HepG2 (cell line): ENCODE measurements around the gene IRAK4. TPM values are rescaled to one million over a fixed set of nuclear protein-coding genes. Genes with fewer than 3 reads are reported as not detected.

Source experiments
- E2F1 ChIP-seq: sonication (generic); formaldehyde crosslinking; IDR thresholded peaks from 2 replicates; pipeline ENCODE4 v1.5.0; 2020; ENCODE audit warnings: missing genetic modification reagents
- FOXO1 ChIP-seq: sonication (generic); formaldehyde crosslinking; IDR thresholded peaks from 2 replicates; pipeline ENCODE4 v1.4.0; 2020; ENCODE audit warnings: missing genetic modification reagents
- HOXA5 ChIP-seq: sonication (generic); formaldehyde crosslinking; IDR thresholded peaks from 2 replicates; pipeline ENCODE4 v1.4.0; 2020; ENCODE audit warnings: missing genetic modification reagents
- IRF9 ChIP-seq: sonication (generic); formaldehyde crosslinking; IDR thresholded peaks from 2 replicates; pipeline ENCODE4 v1.8.0; 2022; ENCODE audit warnings: missing genetic modification reagents, mild to moderate bottlenecking, borderline replicate concordance
- KLF9 ChIP-seq: IDR thresholded peaks from 2 replicates; pipeline ENCODE4 v1.6.1; 2016; ENCODE audit warnings: low read depth
- MIXL1 ChIP-seq: IDR thresholded peaks from 2 replicates; pipeline ENCODE4 v1.6.1; 2016
- MTA1 ChIP-seq: sonication (generic); formaldehyde crosslinking; IDR thresholded peaks from 2 replicates; pipeline ENCODE4 v1.4.0; 2020; ENCODE audit warnings: missing genetic modification reagents, mild to moderate bottlenecking, borderline replicate concordance
- MXI1 ChIP-seq: IDR thresholded peaks from 3 replicates; pipeline ENCODE4 v1.6.1; 2012; ENCODE audit warnings: low read depth, low read length, inconsistent platforms, borderline replicate concordance
- NR2F2 ChIP-seq: IDR thresholded peaks from 2 replicates; pipeline ENCODE4 v1.6.1; 2012; ENCODE audit warnings: low read depth, inconsistent platforms, borderline replicate concordance
- NR3C1 ChIP-seq: sonication (generic); formaldehyde crosslinking; IDR thresholded peaks from 2 replicates; pipeline ENCODE4 v1.4.0; 2020; ENCODE audit warnings: missing genetic modification reagents
- PAWR ChIP-seq: sonication (generic); formaldehyde crosslinking; IDR thresholded peaks from 2 replicates; pipeline ENCODE4 v1.4.0; 2020; ENCODE audit warnings: missing genetic modification reagents, mild to moderate bottlenecking, borderline replicate concordance
- PHF20 ChIP-seq: sonication (generic); formaldehyde crosslinking; IDR thresholded peaks from 2 replicates; pipeline ENCODE4 v1.5.0; 2020; ENCODE audit warnings: mild to moderate bottlenecking, missing genetic modification reagents
- PREB ChIP-seq: sonication (generic); formaldehyde crosslinking; IDR thresholded peaks from 2 replicates; pipeline ENCODE4 v1.4.0; 2020; ENCODE audit warnings: missing genetic modification reagents
- PTBP1 ChIP-seq: fragments of 200-400 bp; formaldehyde crosslinking; IDR thresholded peaks from 2 replicates; pipeline ENCODE4 v1.6.1; 2018; ENCODE audit warnings: low read length, low read depth; ENCODE audit not compliant: poor library complexity, severe bottlenecking
- RELA ChIP-seq: sonication (generic); formaldehyde crosslinking; IDR thresholded peaks from 2 replicates; pipeline ENCODE4 v1.4.0; 2020; ENCODE audit warnings: missing genetic modification reagents
- TSC22D2 ChIP-seq: sonication (generic); formaldehyde crosslinking; IDR thresholded peaks from 2 replicates; pipeline ENCODE4 v1.5.1; 2020; ENCODE audit warnings: missing genetic modification reagents, mild to moderate bottlenecking, borderline replicate concordance
- ZNF329 ChIP-seq: sonication (generic); formaldehyde crosslinking; IDR thresholded peaks from 2 replicates; pipeline ENCODE4 v1.9.0; 2021; ENCODE audit warnings: low read depth, mild to moderate bottlenecking, missing genetic modification reagents
- ZNF546 ChIP-seq: sonication (generic); formaldehyde crosslinking; conservative IDR thresholded peaks from 2 replicates; pipeline ENCODE4 v1.8.1; 2023; ENCODE audit warnings: mild to moderate bottlenecking, missing genetic modification reagents
- ZNF574 ChIP-seq: sonication (generic); formaldehyde crosslinking; IDR thresholded peaks from 2 replicates; pipeline ENCODE4 v1.4.0; 2020; ENCODE audit warnings: missing genetic modification reagents
- ZNF598 ChIP-seq: sonication (generic); formaldehyde crosslinking; IDR thresholded peaks from 2 replicates; pipeline ENCODE4 v1.5.1; 2020; ENCODE audit warnings: mild to moderate bottlenecking, missing genetic modification reagents, borderline replicate concordance
- ZNF780A ChIP-seq: sonication (generic); formaldehyde crosslinking; IDR thresholded peaks from 2 replicates; pipeline ENCODE4 v1.8.0; 2022; ENCODE audit warnings: mild to moderate bottlenecking, missing genetic modification reagents, moderate library complexity
- ZSCAN25 ChIP-seq: sonication (generic); formaldehyde crosslinking; IDR thresholded peaks from 2 replicates; pipeline ENCODE4 v1.8.0; 2022; ENCODE audit warnings: mild to moderate bottlenecking, missing genetic modification reagents
- ZSCAN30 ChIP-seq: sonication (generic); formaldehyde crosslinking; IDR thresholded peaks from 2 replicates; pipeline ENCODE4 v1.5.0; 2020; ENCODE audit warnings: mild to moderate bottlenecking, missing genetic modification reagents
- ZZZ3 ChIP-seq: sonication (generic); formaldehyde crosslinking; IDR thresholded peaks from 2 replicates; pipeline ENCODE4 v1.4.0; 2020; ENCODE audit warnings: missing genetic modification reagents, mild to moderate bottlenecking, borderline replicate concordance
- polyA plus RNA-seq, 8 experiments: library from polyadenylated mRNA; depleted of rRNA in 3 of 8; stranded (reverse) in 7 of 8; unstranded in 1 of 8; fragments of >200 nt; fragmentation: Illumina TruSeq in 4 of 8; extraction: Trizol in 4 of 8; gene quantifications; 2 replicates each; pipeline versions ENCODE4 v1.2.1 to v1.2.3, GENCODE V29; 2011 to 2016; ENCODE audit warnings: low read depth in 4 of 8, missing spikeins in 1 of 8, mixed read lengths in 1 of 8; ENCODE audit not compliant: insufficient read depth in 1 of 8
- total RNA-seq, 5 experiments: library from RNA; depleted of rRNA; stranded (reverse); fragments of >200 nt; fragmentation: Illumina TruSeq; extraction: Trizol; gene quantifications; 2 replicates each; pipeline ENCODE4 v1.2.3, GENCODE V29; 2016; ENCODE audit warnings: low read depth in 1 of 5

The IRAK4 gene
- total and polyA plus RNA-seq, 2 of the 13 experiments (the other 11 are each of a cell fraction or from before 2014, with no cell fraction given), result 6.6 to 7.1 TPM

- TF ChIP-seq NR2F2 (no peak), MTA1 (CRISPR knock-in tag) (no peak), MXI1 (peak; percentile 60; the same call in 1 of the 3 replicates), ZSCAN30 (no peak), RELA (0 out of 2 replicates have a peak, but pooled peaks have one; percentile 34), ZNF329 (CRISPR knock-in tag) (no peak), NR3C1 (CRISPR knock-in tag) (no peak), PREB (CRISPR knock-in tag) (no peak), E2F1 (CRISPR knock-in tag) (no peak), PAWR (CRISPR knock-in tag) (no peak), ZZZ3 (CRISPR knock-in tag) (no peak), ZSCAN25 (CRISPR knock-in tag) (peak; percentile 25; the same call in 1 of the 2 replicates), PHF20 (CRISPR knock-in tag) (peak; percentile 86), MIXL1 (no peak), IRF9 (CRISPR knock-in tag) (peak; percentile 77; the same call in 1 of the 2 replicates), PTBP1 (no peak), FOXO1 (CRISPR knock-in tag) (no peak; the same call in 1 of the 2 replicates), ZNF546 (no peak), ZNF574 (CRISPR knock-in tag) (peak; percentile 63), ZNF598 (CRISPR knock-in tag) (no peak; the same call in 1 of the 2 replicates), TSC22D2 (CRISPR knock-in tag) (no peak), KLF9 (peak; percentile 73; the same call in 1 of the 2 replicates), HOXA5 (peak; percentile 56; the same call in 1 of the 2 replicates), ZNF780A (no peak)
These were observed 47.3 kb downstream of the IRAK4 start, which contains the start of gene TWF1 (continued) for GRCh38 chr12:43805860-43806736.
